ENCODE results near the gene FAP. TPM values are rescaled to one million over a fixed set of nuclear protein-coding genes. Genes with fewer than 3 reads are reported as not detected.

The FAP gene
- total and polyA plus RNA-seq, 9 of the 15 experiments (the other 6 are each of a cell fraction or from before 2014, with no cell fraction given): not detected

- no peak for TF ChIP-seq RBM34 (IDR thresholded peaks at IDR 0.05; ENCODE audit: borderline replicate concordance, insufficient read depth, low read length)
- no peak for TF ChIP-seq FOXP1 (CRISPR knock-in tag; IDR thresholded peaks at IDR 0.05)
These were observed at the start of gene FAP (continued) for GRCh38 chr2:162243294-162243693.

- H3K27ac ChIP-seq (ENCODE audit: extremely low read depth, low read depth, low read length): no peak overlapping the region
- H2AFZ ChIP-seq (ENCODE audit: low read depth, low read length): no peak overlapping the region
- in situ Hi-C loops (cut with MboI): no loop called here
- ChIA-PET POLR2A (no interaction called here), CTCF (ENCODE audit: low intra/inter-chr PET ratio) (no interaction called here)
- H3K9ac ChIP-seq (ENCODE audit: insufficient read depth in 1 of 2, low read depth in 2 of 2, low read length in 2 of 2): no peak overlapping the region
- DNase-seq (ENCODE audit: extremely low read depth in 1 of 4, low spot score in 3 of 4): no peak
- H3K4me1 ChIP-seq (replicated peaks in 1 of 2; ENCODE audit: control insufficient read depth in 2 of 2, insufficient read depth in 2 of 2, low read length in 2 of 2): no peaks in the 10 kb centered on the region
- H3K9me3 ChIP-seq (replicated peaks; ENCODE audit: control insufficient read depth, insufficient read depth, low read depth, low read length): no peaks in the 10 kb centered on the region
- TF ChIP-seq BDP1 (IDR thresholded peaks at IDR 0.05; ENCODE audit: insufficient read depth, insufficient read length) (no peak), THRAP3 (IDR thresholded peaks at IDR 0.05; ENCODE audit: borderline replicate concordance) (no peak), FUS (optimal IDR thresholded peaks at IDR 0.05; ENCODE audit: low read depth, low read length) (no peak), ZNF174 (CRISPR knock-in tag; IDR thresholded peaks at IDR 0.05) (no peak), SMAD4 (CRISPR knock-in tag; conservative IDR thresholded peaks at IDR 0.05) (no peak), NUFIP1 (IDR thresholded peaks at IDR 0.05; ENCODE audit: partially characterized antibody) (no peak), SMAD2 (IDR thresholded peaks at IDR 0.05; ENCODE audit: low read depth, low read length) (no peak), PML (IDR thresholded peaks at IDR 0.05; ENCODE audit: low read length) (no peak), ZNF583 (CRISPR knock-in tag; IDR thresholded peaks at IDR 0.05) (no peak), PRPF4 (IDR thresholded peaks at IDR 0.05; ENCODE audit: insufficient read depth, low read depth, low read length, poor library complexity, severe bottlenecking) (no peak), FOXP4 (CRISPR knock-in tag; IDR thresholded peaks at IDR 0.05; ENCODE audit: borderline replicate concordance) (no peak), POLR2AphosphoS2 (IDR thresholded peaks at IDR 0.05; ENCODE audit: low read length) (no peak)
- intact Hi-C loops (cut with micrococcal nuclease): no loop called here
- 0% methylated on average over 3 of the region's 3 CpGs for WGBS (ENCODE audit: insufficient coverage, low coverage, missing lambda C conversion rate)
- no peak for FAIRE-seq
- no peaks in the 10 kb centered on the region for H4K20me1 ChIP-seq (replicated peaks; ENCODE audit: control insufficient read depth, insufficient read depth, low read length)
- BruUV-seq (replicated peaks): no TSS peak
- H3K9me1 ChIP-seq (ENCODE audit: control insufficient read depth, insufficient read depth, low read length): no peaks in the 10 kb centered on the region
- no peak overlapping the region for H3K4me3 ChIP-seq
- no peaks in the 10 kb centered on the region for H3K79me2 ChIP-seq (ENCODE audit: control insufficient read depth, insufficient read depth, low read length)
- ATAC-seq: no peak
- H3K36me3 ChIP-seq (ENCODE audit: control insufficient read depth, insufficient read depth, low read length): no peaks in the 10 kb centered on the region
- no peak overlapping the region for H3K4me2 ChIP-seq (ENCODE audit: insufficient read depth, low read length)
- H3K27me3 ChIP-seq (ENCODE audit: control insufficient read depth in 2 of 2, insufficient read depth in 2 of 2, low read length in 2 of 2): no peaks in the 10 kb centered on the region
These were observed 48.5 kb upstream of the FAP start for GRCh38 chr2:162291748-162292147.

Data from K562 (cell line).